HCT116 (cell line): ENCODE measurements around the gene DHPS. TPM values are rescaled to one million over a fixed set of nuclear protein-coding genes. Genes with fewer than 3 reads are reported as not detected.
"Not testable (repeated sequence)": the region's sequence is repeated elsewhere in the genome, so short reads cannot be mapped to it uniquely, and the experiment has no call there.

ENCODE experiments used
- ATAC-seq: fragments of 200-7000 bp; cut with Tn5 transposase; 2 replicates; pipeline ENCODE4 v1.9.1; 2020; ENCODE audit warnings: mild to moderate bottlenecking, moderate library complexity
- BruUV-seq: library from RNA; stranded (reverse); fragments of 400-500 nt; replicated peaks from 2 replicates; lab custom pipeline; 2021; lab: Mats Ljungman, UMichigan
- CTCF ChIA-PET: fragments of 300-600 bp; sonication (Branson Sonifier 250); formaldehyde crosslinking; loops from one replicate; lab custom pipeline; 2021; ENCODE audit warnings: antibody characterized with exemption; lab: Charles Lee
- POLR2A ChIA-PET: fragments of 300-600, 350-600 bp; sonication (Branson Sonifier 250); formaldehyde crosslinking; loops from one replicate; lab custom pipeline; 2021; ENCODE audit warnings: antibody characterized with exemption; lab: Charles Lee
- RAD21 ChIA-PET, 2 experiments: fragments of 300-600 bp; sonication (Branson Sonifier 250); formaldehyde crosslinking; loops; one replicate each; lab custom pipeline; 2023; ENCODE audit warnings: low total read pairs in 2 of 2; ENCODE audit not compliant: uncharacterized antibody in 2 of 2, unreplicated experiment in 2 of 2, low non-redundant PET in 1 of 2; lab: Charles Lee
- DNase-seq: peaks from one replicate; pipeline ENCODE4 v3.0.0-alpha.2; 2010; ENCODE audit warnings: low read depth, low spot score
- H2AFZ ChIP-seq: fragments of 200-600 bp; shearing (Covaris generic), sonication (generic); 2 replicates; pipeline ENCODE4 v1.6.1; 2017; ENCODE audit warnings: low read depth, mixed run types, mixed read lengths, antibody characterized with exemption, low read length; ENCODE audit not compliant: poor library complexity, severe bottlenecking
- H3K27ac ChIP-seq: 2 replicates; pipeline ENCODE4 v1.5.1; 2012; ENCODE audit warnings: low read depth, low read length
- H3K27me3 ChIP-seq: fragments of 200-600 bp; sonication (generic); 2 replicates; pipeline ENCODE4 v1.6.1; 2016; ENCODE audit warnings: mixed run types, low read length, mixed read lengths; ENCODE audit not compliant: insufficient read depth
- H3K36me3 ChIP-seq, 2 experiments: fragments of 200-500 bp in 1 of 2; fragments of 200-600 bp in 1 of 2; sonication (Bioruptor generic) in 1 of 2; sonication (generic) in 1 of 2; 2 replicates each; pipeline versions ENCODE4 v1.5.1 to v1.6.1; 2014 to 2016; ENCODE audit warnings: low read length in 2 of 2, inconsistent platforms in 1 of 2, mixed read lengths in 1 of 2, mixed run types in 1 of 2; ENCODE audit not compliant: insufficient read depth in 2 of 2, control insufficient read depth in 1 of 2
- H3K4me1 ChIP-seq, 2 experiments: fragments of 200-600 bp in 1 of 2; sonication (generic) in 1 of 2; 2 replicates each; pipeline versions ENCODE4 v1.5.1 to v1.6.1; 2012 to 2017; ENCODE audit warnings: low read length in 2 of 2, inconsistent platforms in 1 of 2, mild to moderate bottlenecking in 1 of 2, mixed read lengths in 1 of 2, mixed run types in 1 of 2, moderate library complexity in 1 of 2; ENCODE audit not compliant: insufficient read depth in 2 of 2, control insufficient read depth in 1 of 2
- H3K4me2 ChIP-seq: fragments of 200-600 bp; sonication (generic); 2 replicates; pipeline ENCODE4 v1.6.1; 2017; ENCODE audit warnings: mixed run types, low read length, mixed read lengths
- H3K4me3 ChIP-seq, 2 experiments: fragments of 200-600 bp in 1 of 2; sonication (generic) in 1 of 2; replicated peaks in 1 of 2; 2 replicates each; pipeline ENCODE4 v1.5.1; 2011 to 2016; ENCODE audit warnings: low read length in 2 of 2, control low read depth in 1 of 2, low read depth in 1 of 2, mild to moderate bottlenecking in 1 of 2, mixed read lengths in 1 of 2, mixed run types in 1 of 2
- H3K79me2 ChIP-seq: fragments of 200-600 bp; sonication (generic); 2 replicates; pipeline ENCODE4 v1.6.1; 2017; ENCODE audit warnings: mild to moderate bottlenecking, mixed run types, low read length, moderate library complexity, mixed read lengths; ENCODE audit not compliant: insufficient read depth
- H3K9ac ChIP-seq: fragments of 200-600 bp; sonication (generic); 2 replicates; pipeline ENCODE4 v1.6.1; 2016; ENCODE audit warnings: low read length, mixed read lengths
- H3K9me2 ChIP-seq: fragments of 200-600 bp; sonication (generic), shearing (Covaris generic); 2 replicates; pipeline ENCODE4 v1.6.1; 2017; ENCODE audit warnings: mixed run types, mild to moderate bottlenecking, moderate library complexity; ENCODE audit not compliant: insufficient read depth
- H3K9me3 ChIP-seq, 2 experiments: fragments of 200-500 bp in 1 of 2; fragments of 200-600 bp in 1 of 2; sonication (Bioruptor generic) in 1 of 2; sonication (generic) in 1 of 2; 2 replicates each; pipeline ENCODE4 v1.6.1; 2014 to 2017; ENCODE audit warnings: low read length in 2 of 2, mixed read lengths in 2 of 2, inconsistent platforms in 1 of 2, low read depth in 1 of 2, mild to moderate bottlenecking in 1 of 2, mixed run types in 1 of 2, moderate library complexity in 1 of 2; ENCODE audit not compliant: control insufficient read depth in 1 of 2, insufficient read depth in 1 of 2
- H4K20me1 ChIP-seq: fragments of 200-600 bp; sonication (generic), shearing (Covaris generic); 2 replicates; pipeline ENCODE4 v1.6.1; 2017; ENCODE audit warnings: mixed run types, mild to moderate bottlenecking, moderate library complexity; ENCODE audit not compliant: insufficient read depth
- CBX3 ChIP-seq: IDR thresholded peaks from 2 replicates; pipeline ENCODE4 v1.6.1; 2012; ENCODE audit warnings: low read depth
- EGR1 ChIP-seq: IDR thresholded peaks from 2 replicates; pipeline ENCODE4 v1.6.1; 2012; ENCODE audit warnings: low read depth
- EZH2phosphoT487 ChIP-seq: fragments of 200-600 bp; IDR thresholded peaks from 2 replicates; pipeline ENCODE4 v1.6.1; 2018; ENCODE audit warnings: antibody characterized with exemption, borderline replicate concordance
- FOSL1 ChIP-seq: IDR thresholded peaks from 2 replicates; pipeline ENCODE4 v1.6.1; 2012; ENCODE audit warnings: low read depth
- POLR2A ChIP-seq: IDR thresholded peaks from 2 replicates; pipeline ENCODE4 v1.7.0; 2011; ENCODE audit warnings: borderline replicate concordance; ENCODE audit not compliant: insufficient read depth, insufficient read length; ENCODE audit errors: extremely low read depth
- POLR2AphosphoS5 ChIP-seq: IDR thresholded peaks from 2 replicates; pipeline ENCODE4 v1.6.1; 2011; ENCODE audit warnings: mild to moderate bottlenecking, low read depth, low read length, moderate library complexity
- SIN3A ChIP-seq: IDR thresholded peaks from 2 replicates; pipeline ENCODE4 v1.6.1; 2012; ENCODE audit warnings: low read depth
- SRF ChIP-seq: IDR thresholded peaks from 2 replicates; pipeline ENCODE4 v1.6.1; 2012; ENCODE audit warnings: low read depth
- ZBTB33 ChIP-seq: IDR thresholded peaks from 2 replicates; pipeline ENCODE4 v1.6.1; 2011; ENCODE audit warnings: mild to moderate bottlenecking, low read length, moderate library complexity; ENCODE audit not compliant: insufficient replicate concordance; ENCODE audit errors: extremely low read depth
- ZNF274 ChIP-seq: fragments of 200-500 bp; sonication (Bioruptor generic); IDR thresholded peaks from 2 replicates; pipeline ENCODE4 v1.6.1; 2014; ENCODE audit warnings: mild to moderate bottlenecking, low read depth, low read length, inconsistent platforms
- intact Hi-C: fragments of 100-400 bp; cut with micrococcal nuclease; formaldehyde crosslinking; loops from 2 replicates; pipeline ENCODE4 v1.10.0; 2022
- total RNA-seq: library from RNA; stranded (reverse); gene quantifications from one replicate; pipeline ENCODE4 v1.2.1, GENCODE V29; 2021; ENCODE audit not compliant: unreplicated experiment
- TF ChIP-seq, protein P1 (sequence below): IDR thresholded peaks from 2 replicates; pipeline ENCODE4 v1.6.1; 2012
- TF ChIP-seq, protein P2 (sequence below), 3 experiments: fragments of 200-600 bp in 1 of 3; sonication (generic) in 1 of 3; IDR thresholded peaks in 2 of 3; conservative IDR thresholded peaks in 1 of 3; 2 replicates each; pipeline ENCODE4 v1.5.1; 2012 to 2017; ENCODE audit warnings: low read depth in 2 of 3, low read length in 2 of 3, antibody characterized with exemption in 1 of 3, borderline replicate concordance in 1 of 3, control low read depth in 1 of 3, mild to moderate bottlenecking in 1 of 3, mixed read lengths in 1 of 3, mixed run types in 1 of 3, moderate library complexity in 1 of 3; ENCODE audit not compliant: insufficient read depth in 1 of 3

The DHPS gene
- total RNA-seq, 1 experiment from 2014 or later = 134 TPM

GRCh38 chr19:12726988-12727316 lies 45.3 kb upstream of the DHPS start:
- DNase-seq = no peak
- intact Hi-C loops = no loop called here
- H4K20me1 ChIP-seq = peaks cover 5% of the 10 kb centered on the region; the same call in 1 of the 2 replicates
- TF ChIP-seq EGR1 (no peak), SRF (no peak), POLR2A (no peak), ZBTB33 (no peak), FOSL1 (no peak), ZNF274 (no peak), EZH2phosphoT487 (no peak), CBX3 (no peak), SIN3A (no peak), POLR2AphosphoS5 (no peak)
- TF ChIP-seq, protein P1, sequence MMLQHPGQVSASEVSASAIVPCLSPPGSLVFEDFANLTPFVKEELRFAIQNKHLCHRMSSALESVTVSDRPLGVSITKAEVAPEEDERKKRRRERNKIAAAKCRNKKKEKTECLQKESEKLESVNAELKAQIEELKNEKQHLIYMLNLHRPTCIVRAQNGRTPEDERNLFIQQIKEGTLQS = no peak
- TF ChIP-seq, protein P2, sequence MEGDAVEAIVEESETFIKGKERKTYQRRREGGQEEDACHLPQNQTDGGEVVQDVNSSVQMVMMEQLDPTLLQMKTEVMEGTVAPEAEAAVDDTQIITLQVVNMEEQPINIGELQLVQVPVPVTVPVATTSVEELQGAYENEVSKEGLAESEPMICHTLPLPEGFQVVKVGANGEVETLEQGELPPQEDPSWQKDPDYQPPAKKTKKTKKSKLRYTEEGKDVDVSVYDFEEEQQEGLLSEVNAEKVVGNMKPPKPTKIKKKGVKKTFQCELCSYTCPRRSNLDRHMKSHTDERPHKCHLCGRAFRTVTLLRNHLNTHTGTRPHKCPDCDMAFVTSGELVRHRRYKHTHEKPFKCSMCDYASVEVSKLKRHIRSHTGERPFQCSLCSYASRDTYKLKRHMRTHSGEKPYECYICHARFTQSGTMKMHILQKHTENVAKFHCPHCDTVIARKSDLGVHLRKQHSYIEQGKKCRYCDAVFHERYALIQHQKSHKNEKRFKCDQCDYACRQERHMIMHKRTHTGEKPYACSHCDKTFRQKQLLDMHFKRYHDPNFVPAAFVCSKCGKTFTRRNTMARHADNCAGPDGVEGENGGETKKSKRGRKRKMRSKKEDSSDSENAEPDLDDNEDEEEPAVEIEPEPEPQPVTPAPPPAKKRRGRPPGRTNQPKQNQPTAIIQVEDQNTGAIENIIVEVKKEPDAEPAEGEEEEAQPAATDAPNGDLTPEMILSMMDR (IDR thresholded peaks at IDR 0.05 in 2 of 3, conservative IDR thresholded peaks at IDR 0.05 in 1 of 3; ENCODE audit: borderline replicate concordance in 1 of 3, insufficient read depth in 1 of 3, low read depth in 2 of 3, low read length in 2 of 3) = no peak
- H3K79me2 ChIP-seq = peaks cover 42% of the 10 kb centered on the region
- H2AFZ ChIP-seq = no peak overlapping the region
- no peak overlapping the region for H3K4me3 ChIP-seq
- H3K27ac ChIP-seq = 0 out of 2 replicates have a peak overlapping the region, but pooled peaks have one; percentile 14
- POLR2A ChIA-PET = interaction anchor here (1.3 kb wide), 1 partner anchor 10 kb away, joined by 3 read pairs; the partner anchor contains the start of gene GET3
- no peak overlapping the region for H3K4me2 ChIP-seq
- H3K9ac ChIP-seq = no peak overlapping the region
- no peaks in the 10 kb centered on the region for H3K9me2 ChIP-seq
- no peaks in the 10 kb centered on the region for H3K27me3 ChIP-seq
- H3K36me3 ChIP-seq = peaks cover 28 to 34% of the 10 kb centered on the region in 2 experiments
- CTCF ChIA-PET = interaction anchor here (1.6 kb wide), 1 partner anchor 28 kb away, joined by 3 read pairs; no protein-coding TSS in a partner anchor
- no peak for ATAC-seq
- no TSS peak for BruUV-seq
- H3K4me1 ChIP-seq = peaks cover 0 to 23% of the 10 kb centered on the region in 2 experiments; a peak in 2 of 4 replicates
- RAD21 ChIA-PET = no interaction called here
- no peaks in the 10 kb centered on the region for H3K9me3 ChIP-seq

GRCh38 chr19:12725612-12726011 lies 43.9 kb upstream of the DHPS start:
- ATAC-seq, RAD21 ChIA-PET, H3K4me2 ChIP-seq, H3K9ac ChIP-seq, intact Hi-C loops, H4K20me1 ChIP-seq, H3K27me3 ChIP-seq, H3K27ac ChIP-seq, H3K4me3 ChIP-seq, H2AFZ ChIP-seq, H3K9me3 ChIP-seq, H3K9me2 ChIP-seq, BruUV-seq, DNase-seq, CTCF ChIA-PET: not testable (repeated sequence)
- Histone ChIP-seq H3K4me1 (peaks cover 0 to 33% of the 10 kb centered on the region in 2 experiments; a peak in 3 of 4 replicates), H3K36me3 (peaks cover 21 to 26% of the 10 kb centered on the region in 2 experiments), H3K79me2 (peaks cover 42% of the 10 kb centered on the region)
- POLR2A ChIA-PET = interaction anchor here (1.1 kb wide), 1 partner anchor 9 kb away, joined by 3 read pairs; no protein-coding TSS in a partner anchor
